HG03354 (cell line): ENCODE data around the gene CMTM1.

Source experiments
- ATAC-seq: cut with Tn5 transposase; IDR thresholded peaks from one replicate; pipeline ENCODE4 v1.9.1; 2021; ENCODE audit warnings: mild to moderate bottlenecking; ENCODE audit not compliant: unreplicated experiment, poor library complexity, severe bottlenecking

The CMTM1 gene

GRCh38 chr16:66537236-66537635, 29.0 kb upstream of the CMTM1 start:
- ATAC-seq, result no peak

DNA sequence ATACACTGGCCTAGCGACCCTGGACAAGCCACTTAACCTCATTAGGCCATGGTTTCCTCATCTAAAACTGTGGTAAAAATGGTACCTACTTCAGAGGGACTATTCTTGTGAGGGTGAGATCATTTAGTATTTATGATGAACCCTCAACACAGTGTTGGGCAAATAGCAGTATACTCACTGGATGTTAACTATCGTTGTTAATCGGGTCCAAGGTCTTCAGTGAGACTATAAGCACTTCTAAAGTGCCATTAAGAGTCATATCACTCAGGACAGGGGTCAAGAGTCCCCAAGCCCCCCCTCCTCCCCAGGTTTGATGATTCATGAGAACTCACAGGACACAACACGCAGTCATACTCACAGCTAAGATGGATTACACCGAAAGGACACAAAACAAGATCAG, 27.3 kb upstream of the CMTM1 start:
- no peak for ATAC-seq

- ATAC-seq, result peak; percentile 72
Observed at GRCh38 chr16:66539623-66540469, 26.4 kb upstream of the CMTM1 start.

GRCh38 chr16:66541388-66542355, 24.6 kb upstream of the CMTM1 start:
- ATAC-seq, result no peak

DNA sequence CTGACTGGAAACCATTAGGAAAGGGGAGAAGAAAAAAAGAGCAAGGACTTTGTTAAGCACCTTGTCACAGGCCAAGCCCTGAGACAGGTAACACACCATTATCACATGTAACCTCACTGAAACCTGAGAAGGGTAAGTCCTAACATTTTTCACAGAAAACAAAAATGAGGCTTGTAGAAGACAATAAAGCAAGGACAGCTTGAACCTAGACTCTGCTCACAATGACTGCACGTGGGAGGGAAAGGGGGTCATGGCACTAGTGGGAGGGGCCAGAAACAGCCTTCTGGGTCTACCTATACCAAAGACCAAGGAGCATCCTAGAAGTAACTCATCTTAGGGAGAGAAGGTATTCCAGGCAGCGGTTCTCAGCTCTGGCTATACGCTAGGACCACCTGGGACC, 23.8 kb upstream of the CMTM1 start:
- ATAC-seq, result no peak

GRCh38 chr16:66543541-66543940, 22.7 kb upstream of the CMTM1 start:
- ATAC-seq, result no peak

GRCh38 chr16:66544016-66544757, 22.1 kb upstream of the CMTM1 start:
- no peak for ATAC-seq

DNA sequence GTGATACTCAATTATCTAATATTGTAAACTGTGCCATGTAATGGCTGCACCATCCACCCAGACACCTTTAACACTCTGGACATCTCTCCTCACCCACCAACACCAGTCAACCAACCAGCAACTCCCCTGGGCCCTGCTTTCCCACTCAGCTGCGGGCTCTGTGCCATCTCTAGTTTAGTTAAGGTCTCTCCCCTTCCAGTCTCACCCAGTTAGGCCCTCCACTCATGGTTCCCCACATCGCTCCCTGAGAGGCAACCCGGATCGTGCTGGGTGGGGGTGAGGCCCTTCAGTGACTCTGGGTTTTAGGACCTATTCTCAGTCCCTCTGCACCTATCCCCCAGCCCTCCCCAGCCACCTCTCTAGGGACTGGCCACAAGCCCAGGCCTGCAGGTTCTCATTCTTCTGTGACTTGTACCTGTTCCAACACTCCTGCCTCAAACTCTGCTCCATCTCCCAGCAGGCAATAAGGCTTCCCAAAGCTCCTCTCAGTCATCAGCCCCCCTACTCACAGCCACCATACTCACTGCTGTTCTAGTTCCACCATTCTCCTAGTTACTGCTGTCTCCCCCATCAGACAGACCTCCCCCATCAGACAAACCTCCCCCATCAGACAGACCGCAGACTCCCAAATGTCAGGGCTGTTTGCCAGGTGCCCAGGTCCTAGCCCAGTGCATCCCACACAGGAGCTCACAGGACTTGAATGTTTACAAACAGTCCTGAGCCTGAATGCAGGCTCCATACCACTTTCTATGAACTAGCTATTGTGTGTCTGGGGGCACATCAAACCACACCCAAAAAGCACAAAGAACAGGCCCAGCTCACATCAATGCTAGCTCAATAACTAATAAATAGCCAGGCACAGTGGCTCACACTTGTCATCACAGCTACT, 18.9 kb upstream of the CMTM1 start:
- ATAC-seq, result no peak

DNA sequence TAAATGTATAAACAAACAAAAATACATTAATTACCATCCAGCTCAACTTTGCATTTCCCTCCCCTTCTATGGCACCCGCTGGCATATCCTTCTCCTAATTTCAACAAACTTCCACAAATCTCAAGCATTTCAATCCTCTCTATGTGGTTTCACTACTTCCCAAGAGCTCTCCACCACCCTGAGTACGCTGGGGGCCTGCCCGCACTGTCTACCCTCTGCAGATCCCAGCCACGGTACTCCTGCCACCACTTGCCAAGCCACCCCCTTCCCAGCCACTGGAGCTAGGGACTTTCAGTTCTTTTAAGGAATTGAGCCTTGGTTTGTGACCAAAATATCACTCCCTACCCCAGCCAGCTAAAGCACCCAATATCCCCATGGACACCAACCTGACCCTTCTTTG, 18.2 kb upstream of the CMTM1 start:
- no peak for ATAC-seq

- ATAC-seq, result no peak
Observed at GRCh38 chr16:66548868-66549267, 17.4 kb upstream of the CMTM1 start.

DNA sequence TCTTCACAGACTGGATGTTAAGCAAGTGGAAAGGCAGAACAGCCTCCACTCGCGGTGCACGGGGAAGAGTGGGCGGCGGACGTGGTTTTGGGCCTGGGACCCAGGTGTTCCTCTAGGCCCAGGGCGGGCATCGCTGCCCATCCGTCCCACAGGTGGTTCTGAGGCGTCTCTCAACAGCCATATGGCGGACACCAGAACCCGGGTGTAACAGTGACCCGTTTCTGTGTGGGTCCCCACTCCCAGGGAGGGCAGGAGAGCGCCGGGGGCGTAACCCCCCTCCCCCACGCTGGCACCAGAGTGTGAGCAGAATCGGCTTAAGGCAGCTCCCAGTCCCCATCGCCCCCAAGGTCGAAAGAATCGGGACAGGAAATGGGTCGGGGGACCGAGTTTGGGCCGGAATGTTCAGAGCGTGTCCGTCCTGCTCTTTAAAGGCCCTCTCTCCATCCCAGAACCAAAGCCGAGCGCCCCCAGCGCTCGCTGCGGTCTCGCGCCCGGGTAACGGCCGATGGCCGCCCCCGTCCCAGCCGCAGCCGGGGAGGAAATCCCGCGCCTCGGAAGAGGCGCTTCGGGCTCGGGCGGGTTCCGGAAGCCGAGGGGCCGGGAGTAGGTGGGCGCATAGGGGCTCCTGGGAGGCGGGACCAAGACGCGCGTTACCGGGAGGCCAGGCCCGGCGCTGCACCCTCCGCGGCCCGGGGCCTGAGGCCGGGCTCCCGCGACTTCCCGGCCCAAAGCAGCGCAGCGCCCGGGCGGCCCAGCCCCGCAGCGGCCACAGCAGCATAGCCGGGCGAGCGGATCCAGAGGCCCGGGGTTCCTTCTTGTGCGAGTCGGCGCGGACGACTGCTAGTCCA, 16.7 kb upstream of the CMTM1 start, which contains the start of gene TK2:
Gene TK2 (minus strand): TSS at position 839 of the 848 bp plus-strand sequence. CDS start 61 bp downstream, at position 778.
- no peak for ATAC-seq

DNA sequence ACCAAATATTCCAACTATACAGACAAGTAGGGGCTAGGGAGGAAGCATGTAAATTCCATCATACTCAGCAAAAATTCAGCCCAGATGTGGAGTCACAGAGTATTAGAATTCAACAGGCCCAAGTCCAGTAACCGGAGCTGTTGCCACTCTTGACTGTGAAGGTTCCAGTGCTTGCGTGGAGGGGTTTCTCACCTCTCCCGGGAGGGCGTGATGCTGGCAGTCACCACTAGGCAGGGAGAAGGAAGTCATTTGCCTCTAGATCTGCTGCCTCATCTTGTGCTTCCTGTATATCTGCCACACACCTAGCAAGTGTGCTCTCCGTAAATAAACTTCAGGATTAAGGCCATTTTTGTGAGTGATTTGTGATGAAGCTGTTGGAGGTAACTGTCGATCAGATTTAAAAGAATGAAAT, 14.9 kb upstream of the CMTM1 start:
- ATAC-seq, result no peak

GRCh38 chr16:66551788-66552285, 14.4 kb upstream of the CMTM1 start:
- peak; percentile 6 for ATAC-seq

GRCh38 chr16:66552286-66553177, 13.7 kb upstream of the CMTM1 start, which contains the start of gene CKLF:
Gene CKLF, plus strand, starts transcription at chr16:66552576. Its CDS starts 140 bp downstream, at chr16:66552716.
- peak; percentile 81 for ATAC-seq

GRCh38 chr16:66553223-66553622, 13.0 kb upstream of the CMTM1 start:
- ATAC-seq, result no peak

GRCh38 chr16:66554021-66554420, 12.2 kb upstream of the CMTM1 start:
- no peak for ATAC-seq

DNA sequence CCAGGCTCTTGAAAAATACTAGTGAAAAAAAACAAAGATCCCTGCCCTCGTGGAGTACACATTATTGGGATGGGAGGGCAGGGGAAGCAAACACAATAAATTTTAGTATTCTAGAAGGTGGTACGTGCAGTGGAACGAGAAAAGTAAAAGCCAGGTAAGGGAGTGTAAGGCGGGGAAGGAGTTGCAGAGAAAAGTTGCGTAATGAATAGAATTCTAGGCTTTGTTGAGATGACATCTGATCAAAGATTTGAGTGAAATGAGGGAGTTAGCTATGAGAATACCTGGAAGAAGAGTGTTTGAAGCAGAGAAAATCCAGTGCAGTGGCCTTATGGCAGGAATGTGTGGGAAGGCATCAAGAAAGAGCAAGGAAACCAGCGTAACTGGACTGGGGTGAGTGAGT, 11.7 kb upstream of the CMTM1 start:
- no peak for ATAC-seq
